HG03103 (cell line): ENCODE data around the gene KIAA1191.
"Not testable (repeated sequence)": the region's sequence is repeated elsewhere in the genome, so short reads cannot be mapped to it uniquely, and the experiment has no call there.

Experiments used
- ATAC-seq: cut with Tn5 transposase; IDR thresholded peaks from one replicate; pipeline ENCODE4 v1.9.1; 2021; ENCODE audit warnings: low read depth; ENCODE audit not compliant: unreplicated experiment

KIAA1191 gene

DNA sequence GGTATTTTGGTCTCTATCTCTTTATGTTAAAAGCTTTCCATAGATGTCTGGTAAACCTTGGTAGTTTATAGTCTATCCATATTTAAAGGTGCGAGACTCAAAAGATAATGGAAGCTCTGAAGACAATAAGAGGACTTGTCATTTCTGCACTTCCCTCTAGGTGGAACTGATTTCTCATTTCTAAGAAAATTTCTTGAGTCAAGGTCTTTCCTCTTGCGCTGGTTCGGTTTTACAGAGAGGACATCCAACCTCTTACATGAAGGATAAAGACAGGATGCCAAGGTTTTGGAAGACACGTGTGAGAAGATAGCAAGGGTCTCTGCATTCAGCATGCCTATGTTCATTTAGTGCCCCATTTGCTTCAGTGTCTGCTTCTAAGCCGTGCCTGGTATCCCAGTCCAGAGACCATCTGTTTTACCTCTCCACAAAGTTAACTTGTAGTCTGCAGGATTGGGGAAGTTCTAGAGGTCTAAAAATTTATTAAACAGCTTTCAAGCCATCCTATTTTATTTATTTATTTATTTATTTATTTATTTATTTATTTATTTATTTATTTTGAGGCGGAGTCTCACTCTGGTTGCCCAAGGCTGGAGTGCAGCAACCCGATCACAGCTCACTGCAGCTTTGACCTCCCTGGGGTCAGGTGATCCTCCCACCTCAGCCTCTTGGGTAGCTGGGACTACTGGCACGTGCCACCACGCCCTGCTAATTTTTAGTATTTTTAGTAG lies 41.6 kb downstream of the KIAA1191 start:
- no peak for ATAC-seq

DNA sequence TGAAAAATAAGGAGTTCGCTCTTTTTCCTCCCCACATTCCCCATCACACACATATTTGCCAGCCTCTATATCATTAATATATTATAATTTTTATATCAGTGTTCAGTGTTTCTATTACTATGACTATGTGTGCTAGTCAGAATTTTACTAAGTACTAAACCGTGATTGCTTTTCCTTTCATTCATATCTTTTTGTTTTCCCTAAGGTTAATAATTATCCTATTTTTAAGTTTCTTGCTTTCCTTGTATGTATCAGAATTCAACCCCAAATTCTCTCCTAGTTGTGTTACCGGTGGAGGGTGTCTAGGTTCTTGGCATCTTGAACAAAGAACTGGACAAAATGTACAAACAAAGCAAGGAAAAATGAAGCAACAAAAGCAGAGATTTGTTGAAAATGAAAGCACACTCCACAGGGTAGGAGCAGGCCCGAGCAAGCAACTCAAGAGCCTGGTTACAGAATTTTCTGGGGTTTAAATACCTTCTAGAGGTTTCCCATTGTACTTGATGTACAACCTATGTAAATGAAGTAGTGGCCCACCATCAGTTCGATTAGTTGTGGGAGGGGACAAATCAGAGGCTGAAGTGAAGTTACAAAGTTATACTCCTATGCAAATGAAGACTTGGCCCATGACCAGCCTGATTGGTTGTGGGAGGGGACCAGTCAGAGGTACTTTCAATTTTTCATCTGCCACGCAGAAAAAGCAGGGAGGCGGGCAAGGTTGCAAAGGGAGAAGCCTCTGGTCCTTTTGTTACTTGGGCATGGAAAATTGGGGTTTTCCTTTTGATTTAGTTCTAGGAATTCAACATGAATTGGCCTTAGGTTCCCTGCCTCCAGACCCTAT lies 43.8 kb downstream of the KIAA1191 start:
- ATAC-seq: no peak

DNA sequence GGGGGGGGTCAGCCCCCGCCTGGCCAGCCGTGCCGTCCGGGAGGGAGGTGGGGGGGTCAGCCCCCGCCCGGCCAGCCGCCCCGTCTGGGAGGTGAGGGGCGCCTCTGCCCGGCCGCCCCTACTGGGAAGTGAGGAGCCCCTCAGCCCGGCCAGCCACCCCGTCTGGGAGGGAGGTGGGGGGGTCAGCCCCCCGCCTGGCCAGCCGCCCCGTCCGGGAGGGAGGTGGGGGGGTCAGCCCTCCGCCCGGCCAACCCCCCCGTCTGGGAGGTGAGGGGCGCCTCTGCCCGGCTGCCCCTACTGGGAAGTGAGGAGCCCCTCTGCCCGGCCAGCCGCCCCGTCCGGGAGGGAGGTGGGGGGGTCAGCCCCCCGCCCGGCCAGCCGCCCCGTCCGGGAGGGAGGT lies 56.2 kb downstream of the KIAA1191 start:
- not testable (repeated sequence) for ATAC-seq
